AML-193 (cell line): ENCODE measurements around the gene NDUFS6.
"Not testable (repeated sequence)": the region's sequence is repeated elsewhere in the genome, so short reads cannot be mapped to it uniquely, and the experiment has no call there.

Source experiments
- DNase-seq, 2 experiments: peaks; one replicate each; lab custom pipeline; 2025; lab: John Stamatoyannopoulos, UW

Gene NDUFS6

GRCh38 chr5:1834022-1834551 is 32.9 kb downstream of the NDUFS6 start:
- DNase-seq: no peak

GRCh38 chr5:1834721-1835429 is 33.7 kb downstream of the NDUFS6 start:
- DNase-seq: no peak

GRCh38 chr5:1835431-1835830 is 34.2 kb downstream of the NDUFS6 start:
- DNase-seq: no peak

- DNase-seq: no peak
These were observed 35.1 kb downstream of the NDUFS6 start for GRCh38 chr5:1836176-1836890.

GRCh38 chr5:1836891-1837880 is 36.0 kb downstream of the NDUFS6 start:
- no peak for DNase-seq

GRCh38 chr5:1838013-1838412 is 36.8 kb downstream of the NDUFS6 start:
- DNase-seq: no peak

- DNase-seq: no peak
These were observed 38.9 kb downstream of the NDUFS6 start for GRCh38 chr5:1840071-1840547.

- no peak for DNase-seq
These were observed 39.7 kb downstream of the NDUFS6 start for GRCh38 chr5:1840741-1841521.

- no peak for DNase-seq
These were observed 41.0 kb downstream of the NDUFS6 start for GRCh38 chr5:1842004-1842819.

GRCh38 chr5:1843761-1844160 is 42.6 kb downstream of the NDUFS6 start:
- DNase-seq: not testable (repeated sequence)

GRCh38 chr5:1844708-1845436 is 43.7 kb downstream of the NDUFS6 start:
- DNase-seq: no peak

- DNase-seq: no peak
These were observed 44.5 kb downstream of the NDUFS6 start for GRCh38 chr5:1845696-1846095.

- DNase-seq: no peak
These were observed 45.4 kb downstream of the NDUFS6 start for GRCh38 chr5:1846583-1846982.

- no peak for DNase-seq
These were observed 45.8 kb downstream of the NDUFS6 start for GRCh38 chr5:1847056-1847455.

- no peak for DNase-seq
These were observed 46.4 kb downstream of the NDUFS6 start for GRCh38 chr5:1847611-1848010.

- DNase-seq: no peak
These were observed 49.3 kb downstream of the NDUFS6 start for GRCh38 chr5:1850324-1851154.

GRCh38 chr5:1851290-1851934 is 50.2 kb downstream of the NDUFS6 start:
- DNase-seq: no peak

GRCh38 chr5:1852324-1852947 is 51.2 kb downstream of the NDUFS6 start:
- no peak for DNase-seq
